Activated T-helper 2 cell treated with anti-CD3 and anti-CD28 coated beads, Interferon-gamma antibody, Interleukin-2, Interleukin-4, amounts not matched to agents 10 μg/mL and 5 μg/mL and 100 μg/mL, durations not matched to agents 14 hours and 24 hours and 36 hours (primary cell): Measurements from ENCODE around the gene NAPSA. TPM values are rescaled to one million over a fixed set of nuclear protein-coding genes. Genes with fewer than 3 reads are reported as not detected.

Experiments used
- DNase-seq: peaks from one replicate; pipeline ENCODE4 v3.0.0; 2021; ENCODE audit warnings: low spot score
- H3K27ac Mint-ChIP-seq: one replicate; pipeline ENCODE4 v1.8.0; 2021; ENCODE audit warnings: mixed read lengths
- H3K27me3 Mint-ChIP-seq: one replicate; pipeline ENCODE4 v1.8.0; 2021; ENCODE audit warnings: low read depth, mixed read lengths
- H3K36me3 Mint-ChIP-seq: one replicate; pipeline ENCODE4 v1.8.0; 2021; ENCODE audit warnings: low read depth, mixed read lengths
- H3K4me1 Mint-ChIP-seq: one replicate; pipeline ENCODE4 v1.8.0; 2021; ENCODE audit warnings: low read depth, mixed read lengths
- H3K4me3 Mint-ChIP-seq: one replicate; pipeline ENCODE4 v1.8.0; 2021; ENCODE audit warnings: low read depth, mild to moderate bottlenecking, moderate library complexity, mixed read lengths
- H3K9me3 Mint-ChIP-seq: one replicate; pipeline ENCODE4 v1.8.0; 2021; ENCODE audit warnings: mixed read lengths
- intact Hi-C: fragments of 100-400 bp; cut with micrococcal nuclease; formaldehyde crosslinking; loops from one replicate; pipeline ENCODE4 v1.15.1; 2023
- total RNA-seq: library from RNA; stranded (reverse); gene quantifications from 2 replicates; pipeline ENCODE4 v1.2.3, GENCODE V29; 2022

Gene NAPSA
- total RNA-seq, 1 donor from 2014 or later, result 5.5 TPM

DNA sequence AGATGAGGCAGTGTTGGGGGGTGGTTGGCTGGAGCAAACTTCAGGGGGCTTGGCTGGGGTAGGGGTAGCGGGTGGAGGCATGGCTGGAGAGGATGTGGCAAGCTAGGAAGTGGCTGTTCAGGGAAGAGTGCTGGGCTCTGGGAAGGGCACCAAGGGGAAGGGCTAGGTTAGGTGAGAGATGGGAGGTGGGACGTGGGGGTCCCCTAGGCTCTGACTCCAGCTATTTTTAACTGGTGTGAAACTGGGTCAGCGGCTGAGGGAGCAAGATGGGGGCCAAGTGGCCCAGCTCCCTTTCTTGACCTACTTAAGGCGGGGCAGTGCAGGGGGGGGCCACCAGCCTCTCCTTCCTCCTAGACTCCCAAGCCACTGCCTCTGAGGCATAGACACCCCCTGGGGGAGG, 43.6 kb downstream of the NAPSA start:
- no peak for DNase-seq
- H3K27ac Mint-ChIP-seq, result no peak overlapping the region
- H3K27me3 Mint-ChIP-seq, result peaks cover 4% of the 10 kb centered on the region
- H3K36me3 Mint-ChIP-seq, result peaks cover 7% of the 10 kb centered on the region
- intact Hi-C loops, result no loop called here
- no peaks in the 10 kb centered on the region for H3K9me3 Mint-ChIP-seq
- no peak overlapping the region for H3K4me3 Mint-ChIP-seq
- H3K4me1 Mint-ChIP-seq, result peaks cover 15% of the 10 kb centered on the region

DNA sequence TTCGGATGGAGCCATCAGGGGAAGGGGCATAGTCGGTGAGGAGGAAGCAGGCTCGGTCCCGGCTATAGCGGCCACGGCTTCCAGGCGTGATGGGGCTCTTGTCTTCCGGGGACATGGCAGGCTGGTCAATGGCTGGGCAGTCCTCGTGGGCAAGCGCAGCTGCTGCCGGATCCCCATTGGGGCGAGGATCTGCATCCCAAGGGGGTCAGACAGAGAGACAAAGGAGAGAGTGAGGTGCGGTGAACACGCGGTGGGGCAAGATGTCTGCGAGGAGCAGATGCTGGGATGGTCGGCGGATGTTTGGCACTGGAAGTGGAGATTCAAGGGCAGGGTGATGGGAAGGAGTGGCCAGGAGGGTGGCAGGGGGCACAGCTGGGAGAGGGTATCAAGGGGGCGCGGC, 44.8 kb downstream of the NAPSA start:
- H3K27me3 Mint-ChIP-seq, result peaks cover 5% of the 10 kb centered on the region
- no peak overlapping the region for H3K4me3 Mint-ChIP-seq
- H3K4me1 Mint-ChIP-seq, result peaks cover 9% of the 10 kb centered on the region
- DNase-seq, result no peak
- H3K9me3 Mint-ChIP-seq, result no peaks in the 10 kb centered on the region
- no peak overlapping the region for H3K27ac Mint-ChIP-seq
- peaks cover 3% of the 10 kb centered on the region for H3K36me3 Mint-ChIP-seq
- intact Hi-C loops, result no loop called here

DNA sequence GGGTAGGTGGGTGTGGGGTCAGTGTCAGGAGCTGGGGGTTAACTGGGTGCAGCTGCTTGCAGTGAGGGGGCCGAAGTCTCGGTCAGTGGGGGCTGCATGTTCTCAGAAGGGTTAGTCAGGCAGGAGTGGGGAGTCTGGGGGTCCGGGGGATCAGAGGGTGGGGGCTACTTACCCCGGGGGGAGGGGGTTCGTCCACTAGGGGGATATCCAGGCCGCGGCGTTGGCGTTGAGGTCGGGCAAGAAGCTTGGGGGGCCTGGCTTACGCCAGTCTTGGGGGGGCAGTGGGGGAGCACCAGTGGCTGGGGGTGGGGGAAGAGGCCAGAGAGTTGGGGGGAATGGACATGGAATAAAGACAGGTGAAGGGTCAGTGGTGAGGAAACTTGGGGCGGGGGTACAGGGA, 45.4 kb downstream of the NAPSA start:
- Mint-ChIP-seq H3K27me3 (peaks cover 7% of the 10 kb centered on the region), H3K9me3 (no peaks in the 10 kb centered on the region), H3K36me3 (peaks cover 3% of the 10 kb centered on the region), H3K4me3 (no peak overlapping the region), H3K4me1 (peaks cover 10% of the 10 kb centered on the region), H3K27ac (no peak overlapping the region)
- intact Hi-C loops, result no loop called here
- no peak for DNase-seq

DNA sequence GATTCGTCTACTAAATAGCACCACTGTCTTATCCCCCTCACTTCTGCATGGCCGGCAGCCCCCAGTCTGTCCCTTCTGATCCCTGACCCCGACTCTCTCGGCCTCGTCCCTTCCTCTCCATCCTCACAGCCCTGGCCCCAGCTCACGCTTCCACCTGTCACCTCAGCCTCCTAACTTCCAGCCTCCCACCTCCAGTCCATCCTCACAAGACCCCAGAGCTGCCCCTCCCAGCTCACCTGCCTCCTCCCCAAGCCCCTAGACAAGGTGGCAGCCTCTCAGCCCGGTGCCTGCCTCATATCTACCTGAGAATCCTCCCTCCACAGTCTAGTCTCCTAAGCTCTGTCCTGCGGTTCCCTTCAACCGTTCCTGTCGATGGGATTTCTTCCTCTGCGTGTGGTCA, 46.3 kb downstream of the NAPSA start:
- intact Hi-C loops, result no loop called here
- H3K4me3 Mint-ChIP-seq, result no peak overlapping the region
- no peak for DNase-seq
- no peak overlapping the region for H3K27ac Mint-ChIP-seq
- peaks cover 9% of the 10 kb centered on the region for H3K4me1 Mint-ChIP-seq
- no peaks in the 10 kb centered on the region for H3K9me3 Mint-ChIP-seq
- peaks cover 13% of the 10 kb centered on the region for H3K27me3 Mint-ChIP-seq
- peaks cover 3% of the 10 kb centered on the region for H3K36me3 Mint-ChIP-seq

DNA sequence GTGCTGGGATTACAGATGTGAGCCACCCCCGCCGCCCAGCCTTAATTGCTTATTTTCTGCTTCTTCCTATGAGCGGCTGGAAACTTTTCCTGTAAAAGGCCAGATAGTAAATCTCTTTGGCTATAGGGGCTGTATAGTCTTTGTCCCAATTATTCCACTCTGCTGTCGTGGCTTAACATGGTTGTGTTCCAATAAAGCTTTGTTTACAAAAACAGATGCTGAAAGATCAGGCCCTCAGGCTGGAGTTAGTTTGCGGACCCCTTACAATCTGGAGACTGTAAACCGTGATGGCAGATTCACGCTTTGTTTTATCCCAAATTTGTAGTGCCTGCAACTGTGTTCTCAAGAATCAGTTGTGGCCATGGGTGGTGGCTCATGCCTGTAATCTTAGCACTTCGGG, 47.0 kb downstream of the NAPSA start:
- DNase-seq, result no peak
- Mint-ChIP-seq H3K27me3 (peaks cover 19% of the 10 kb centered on the region), H3K4me3 (no peak overlapping the region), H3K9me3 (no peaks in the 10 kb centered on the region), H3K4me1 (peaks cover 9% of the 10 kb centered on the region), H3K27ac (no peak overlapping the region), H3K36me3 (peaks cover 3% of the 10 kb centered on the region)
- intact Hi-C loops, result no loop called here

DNA sequence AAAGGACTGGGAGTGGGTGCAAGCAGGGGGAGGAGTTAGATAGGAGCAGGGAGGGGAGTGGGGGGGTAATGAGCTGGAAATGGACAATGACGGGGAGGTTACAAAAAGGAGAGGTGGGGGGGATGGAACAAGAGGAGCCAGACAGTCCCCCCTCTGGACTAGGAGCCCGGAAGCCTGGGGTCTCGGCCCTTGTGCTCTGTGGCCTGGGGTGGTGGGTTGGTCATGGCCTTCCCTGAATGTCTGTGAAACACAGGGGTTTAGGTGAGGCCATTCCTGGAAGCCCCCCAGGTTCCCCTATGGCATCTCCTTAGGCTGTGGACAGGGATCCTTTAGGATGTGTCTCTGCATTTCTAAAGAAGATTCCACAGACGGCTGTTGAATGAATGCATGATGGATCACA, 48.3 kb downstream of the NAPSA start:
- no peaks in the 10 kb centered on the region for H3K9me3 Mint-ChIP-seq
- H3K4me3 Mint-ChIP-seq, result no peak overlapping the region
- no peaks in the 10 kb centered on the region for H3K36me3 Mint-ChIP-seq
- H3K4me1 Mint-ChIP-seq, result peaks cover 9% of the 10 kb centered on the region
- intact Hi-C loops, result no loop called here
- H3K27ac Mint-ChIP-seq, result no peak overlapping the region
- DNase-seq, result no peak
- H3K27me3 Mint-ChIP-seq, result peaks cover 28% of the 10 kb centered on the region

DNA sequence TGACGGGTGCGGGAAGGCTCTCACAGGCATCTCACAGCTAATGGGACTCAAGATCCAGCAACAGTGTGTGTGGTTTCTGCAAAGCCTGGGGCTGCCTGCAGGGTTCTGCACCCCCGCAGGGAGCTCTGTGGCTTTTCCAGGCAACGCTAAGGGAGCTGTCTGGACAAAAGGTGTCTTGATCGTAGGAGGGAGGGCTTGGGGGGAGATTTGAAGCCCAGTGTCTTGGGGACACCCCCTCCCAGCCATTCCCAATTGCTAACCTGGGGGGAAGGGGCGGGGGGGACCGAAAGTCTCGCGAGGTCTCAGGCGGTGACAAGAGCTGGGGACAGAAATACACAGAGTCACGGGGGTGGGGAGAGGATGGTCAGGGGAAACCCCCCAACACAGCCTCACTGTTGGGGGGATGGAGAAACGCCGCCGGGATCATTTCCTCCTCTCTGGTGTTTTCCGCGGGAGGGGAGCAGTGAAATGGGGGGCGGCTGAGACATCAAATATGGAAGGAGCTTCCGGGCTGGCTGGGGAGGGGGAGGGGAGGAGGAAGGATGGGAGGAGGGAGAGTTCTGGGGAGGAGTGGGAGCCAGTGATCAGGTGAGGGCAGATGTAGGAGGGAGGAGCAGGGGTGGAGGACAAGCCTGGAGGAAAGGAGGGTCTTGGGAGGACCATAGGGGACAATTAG, 49.5 kb downstream of the NAPSA start:
- H3K4me1 Mint-ChIP-seq, result peaks cover 9% of the 10 kb centered on the region
- intact Hi-C loops, result no loop called here
- no peaks in the 10 kb centered on the region for H3K36me3 Mint-ChIP-seq
- peak overlapping the region; percentile 33 for H3K27ac Mint-ChIP-seq
- peak overlapping the region; percentile 77 for H3K4me3 Mint-ChIP-seq
- H3K9me3 Mint-ChIP-seq, result no peaks in the 10 kb centered on the region
- DNase-seq, result no peak
- peaks cover 32% of the 10 kb centered on the region for H3K27me3 Mint-ChIP-seq

DNA sequence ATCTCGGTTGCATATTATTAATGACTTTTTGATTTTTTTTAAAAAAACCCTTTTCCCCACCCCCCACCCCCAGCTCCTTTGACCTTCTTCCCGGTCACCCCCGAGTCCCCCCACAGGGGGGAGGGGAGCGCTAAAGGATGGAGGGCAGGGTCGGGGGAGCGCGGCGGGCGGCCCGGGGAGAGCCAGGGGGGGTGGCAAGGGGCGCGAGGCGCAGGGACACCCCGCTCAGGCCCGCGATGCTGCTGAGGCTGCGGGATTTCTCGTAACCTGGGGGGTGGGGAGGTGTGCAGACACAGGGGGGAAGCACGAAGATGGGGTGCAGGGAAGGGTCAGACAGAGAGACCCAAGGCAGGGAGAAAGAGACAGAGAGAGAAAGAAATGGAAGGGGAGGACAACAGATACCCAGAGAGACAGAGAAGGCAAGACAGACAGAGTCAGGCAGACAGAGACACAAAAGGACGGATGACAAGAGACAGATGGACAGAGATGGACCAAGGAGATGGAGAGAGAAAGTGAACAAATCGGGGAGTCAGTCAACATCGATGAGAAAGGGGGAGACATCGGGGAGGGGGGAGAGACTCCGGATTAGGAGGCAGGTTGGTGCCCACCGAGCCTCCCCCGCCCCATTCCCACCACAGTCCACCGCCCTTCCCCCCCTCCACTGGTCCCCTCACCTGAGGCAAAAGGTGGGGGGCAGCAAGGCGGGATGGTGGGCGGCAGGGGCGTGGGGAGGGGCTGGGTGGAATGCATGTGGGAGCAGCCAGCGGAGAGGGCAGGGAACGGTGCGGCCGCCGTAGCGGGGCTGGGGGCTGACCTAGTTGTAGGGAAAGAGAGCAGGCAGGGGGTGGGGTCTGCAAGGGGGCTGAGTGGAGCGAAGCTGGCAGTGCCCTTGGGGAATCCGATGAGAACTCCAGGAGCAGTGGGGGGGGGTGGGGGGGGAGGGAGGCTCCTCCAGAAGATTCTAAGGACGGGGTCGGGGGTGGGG, 50.4 kb downstream of the NAPSA start:
- no peaks in the 10 kb centered on the region for H3K9me3 Mint-ChIP-seq
- H3K36me3 Mint-ChIP-seq, result no peaks in the 10 kb centered on the region
- DNase-seq, result no peak
- peaks cover 41% of the 10 kb centered on the region for H3K27me3 Mint-ChIP-seq
- peaks cover 9% of the 10 kb centered on the region for H3K4me1 Mint-ChIP-seq
- intact Hi-C loops, result no loop called here
- H3K4me3 Mint-ChIP-seq, result peak overlapping the region; percentile 69
- peak overlapping the region; percentile 57 for H3K27ac Mint-ChIP-seq

DNA sequence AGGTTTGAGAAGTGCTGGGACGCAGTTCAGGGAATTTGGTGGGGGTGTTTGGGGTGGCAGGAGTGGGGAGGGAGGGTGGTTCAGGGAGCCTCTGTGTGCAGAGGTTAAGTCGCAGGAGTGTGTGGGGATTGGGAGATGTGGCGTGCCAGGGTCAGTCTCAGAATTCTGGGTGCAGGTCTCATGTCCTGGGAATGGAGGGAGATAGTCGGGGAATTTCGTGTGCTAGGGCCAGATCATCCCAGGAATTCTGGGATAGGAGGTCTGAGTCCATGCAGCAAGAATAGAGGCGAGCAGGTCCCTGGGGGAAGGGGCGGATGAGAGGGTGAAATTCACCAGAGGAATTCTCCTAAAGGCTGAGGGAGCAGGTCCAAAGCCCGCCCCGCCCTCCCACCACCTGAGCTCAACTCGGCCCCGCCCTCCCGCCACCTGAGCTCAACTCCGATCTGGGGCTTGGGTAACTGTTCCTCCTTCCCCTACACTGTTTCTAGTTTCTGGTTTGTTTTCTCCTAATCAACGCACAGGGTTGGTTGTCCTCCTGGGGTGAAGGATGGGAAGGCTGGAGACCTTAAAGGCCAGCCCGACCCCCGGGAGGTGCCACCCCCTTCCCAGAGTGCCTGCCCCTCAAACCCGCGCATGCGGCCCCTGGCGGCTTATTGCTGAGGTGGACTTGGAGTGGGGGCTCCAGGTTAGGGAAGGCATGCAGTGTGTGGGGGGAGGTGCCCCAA, 51.5 kb downstream of the NAPSA start:
- peaks cover 9% of the 10 kb centered on the region for H3K4me1 Mint-ChIP-seq
- no peaks in the 10 kb centered on the region for H3K9me3 Mint-ChIP-seq
- H3K27me3 Mint-ChIP-seq, result peaks cover 44% of the 10 kb centered on the region
- no peak for DNase-seq
- no peak overlapping the region for H3K27ac Mint-ChIP-seq
- H3K36me3 Mint-ChIP-seq, result no peaks in the 10 kb centered on the region
- no peak overlapping the region for H3K4me3 Mint-ChIP-seq
- intact Hi-C loops, result no loop called here

DNA sequence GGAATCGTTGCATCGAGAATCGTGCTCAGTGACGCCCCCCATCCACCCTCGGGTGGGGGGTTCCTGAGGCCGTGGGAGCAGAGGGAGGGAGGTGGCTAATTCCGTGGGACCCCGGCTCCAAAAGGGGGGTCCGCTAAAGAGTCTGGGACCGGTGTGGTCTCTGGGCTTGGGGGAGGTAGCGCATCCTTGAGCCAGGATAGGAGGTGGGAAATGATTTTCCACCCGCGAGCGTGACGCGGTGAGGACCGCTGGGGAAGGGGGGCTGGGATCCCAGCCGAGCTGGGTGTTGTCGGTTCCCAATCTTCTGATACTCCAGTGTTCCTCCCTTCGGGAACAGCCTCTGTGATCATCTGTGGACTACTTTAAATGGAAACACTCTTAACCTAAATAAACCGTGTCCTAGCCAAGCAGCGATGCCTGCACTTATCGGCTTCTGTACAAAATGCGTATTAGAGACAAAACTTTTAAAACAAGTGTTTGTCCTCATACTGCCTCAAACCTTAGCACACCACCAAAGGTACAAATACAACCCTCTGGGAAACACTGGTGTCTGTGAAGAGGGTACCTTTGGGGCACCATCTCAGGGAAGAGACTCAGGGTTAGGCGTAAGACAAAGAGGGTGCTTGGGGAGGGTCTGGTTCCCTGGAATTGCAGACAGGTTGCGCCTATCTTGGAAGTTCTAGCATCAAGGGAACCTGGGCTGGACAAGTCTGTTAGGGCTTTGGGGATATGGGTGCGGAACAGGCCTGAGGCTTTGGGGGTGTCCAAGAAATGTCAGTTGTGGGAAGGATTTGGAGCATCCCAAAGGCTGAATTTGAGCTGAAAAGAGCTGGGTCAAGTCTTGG, 52.2 kb downstream of the NAPSA start:
- intact Hi-C loops, result no loop called here
- H3K9me3 Mint-ChIP-seq, result no peaks in the 10 kb centered on the region
- H3K36me3 Mint-ChIP-seq, result no peaks in the 10 kb centered on the region
- no peak overlapping the region for H3K27ac Mint-ChIP-seq
- peaks cover 50% of the 10 kb centered on the region for H3K27me3 Mint-ChIP-seq
- no peak overlapping the region for H3K4me3 Mint-ChIP-seq
- no peak for DNase-seq
- peaks cover 9% of the 10 kb centered on the region for H3K4me1 Mint-ChIP-seq

DNA sequence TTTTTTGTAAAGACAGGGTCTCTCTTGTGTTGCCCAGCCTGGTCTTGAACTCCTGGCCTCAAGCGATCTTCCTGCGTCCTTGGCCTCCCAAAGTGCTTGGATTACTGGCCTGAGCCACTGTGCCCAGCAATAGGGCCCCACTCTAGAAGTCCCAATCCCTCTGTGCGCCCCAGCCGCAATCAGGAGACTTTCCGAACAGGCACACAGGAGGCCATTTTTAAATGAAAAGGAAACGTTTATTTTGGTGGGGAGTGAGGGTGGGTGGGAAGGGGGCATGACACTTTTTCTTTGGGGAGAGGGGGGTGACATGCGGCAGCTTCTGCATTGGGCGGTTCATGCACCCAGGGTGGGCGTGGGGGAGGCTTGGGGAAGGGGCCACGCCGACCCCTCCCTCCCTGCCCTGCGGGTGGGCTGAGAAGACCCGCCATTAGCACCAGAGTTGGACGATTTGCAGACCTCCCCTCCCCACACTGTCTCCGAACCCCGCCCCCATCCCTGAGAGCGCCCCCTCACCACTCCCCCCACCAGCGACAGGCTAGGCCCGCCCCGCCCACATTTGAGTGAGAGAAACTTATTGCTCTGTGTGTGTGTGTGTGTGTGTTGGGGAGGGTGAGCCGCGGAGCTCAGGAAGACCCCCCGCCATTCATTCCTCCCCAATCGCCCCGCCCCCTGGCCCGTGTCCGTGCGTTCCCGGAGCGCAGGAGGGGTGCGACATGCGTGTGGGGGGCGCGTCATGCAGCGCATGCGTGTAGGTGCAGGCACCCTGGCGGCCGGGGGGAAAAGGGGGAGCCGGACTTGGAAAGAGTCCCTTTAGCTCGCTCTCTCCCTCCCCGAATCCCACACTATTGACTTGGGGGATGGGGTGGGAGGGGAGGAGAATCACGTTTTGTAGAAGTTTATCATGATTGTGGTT, 53.5 kb downstream of the NAPSA start:
- Mint-ChIP-seq H3K4me1 (peaks cover 9% of the 10 kb centered on the region), H3K36me3 (no peaks in the 10 kb centered on the region), H3K27me3 (peaks cover 57% of the 10 kb centered on the region), H3K4me3 (no peak overlapping the region), H3K27ac (no peak overlapping the region), H3K9me3 (no peaks in the 10 kb centered on the region)
- DNase-seq, result no peak
- intact Hi-C loops, result no loop called here
